ENCODE data around the gene MOB3A.

- TF ChIP-seq CTCF (IDR thresholded peaks at IDR 0.05 in 4 of 5, conservative IDR thresholded peaks at IDR 0.05 in 1 of 5) (no peak), POLR2A (IDR thresholded peaks at IDR 0.05) (no peak)
These were observed 62.9 kb downstream of the MOB3A start for GRCh38 chr19:2033115-2033824.
